Esophagus muscularis mucosa (tissue), 4 donors: ENCODE data around the gene LYPD3.

ENCODE experiments used
- EP300 ChIP-seq: sonication (generic); formaldehyde crosslinking; IDR thresholded peaks from one replicate; pipeline ENCODE4 v1.6.1; 2017; ENCODE audit warnings: antibody characterized with exemption
- POLR2A ChIP-seq: fragments of 450-650 bp; IDR thresholded peaks from one replicate; pipeline ENCODE4 v1.6.1; 2017; ENCODE audit warnings: antibody characterized with exemption, moderate library complexity, mild to moderate bottlenecking, low read depth
- POLR2AphosphoS5 ChIP-seq, 2 donors: sonication (generic); formaldehyde crosslinking; IDR thresholded peaks; one replicate each; pipeline ENCODE4 v1.6.1; 2017; ENCODE audit warnings: antibody characterized with exemption in 2 of 2
- TF ChIP-seq, protein P1 (sequence below), 3 experiments: fragments of 200-600 bp in 2 of 3; fragments of 450-650 bp in 1 of 3; sonication (generic) in 2 of 3; IDR thresholded peaks; one replicate each; pipeline ENCODE4 v1.5.1; 2017 to 2019; ENCODE audit warnings: antibody characterized with exemption in 3 of 3, mild to moderate bottlenecking in 2 of 3, moderate library complexity in 1 of 3

DNA sequence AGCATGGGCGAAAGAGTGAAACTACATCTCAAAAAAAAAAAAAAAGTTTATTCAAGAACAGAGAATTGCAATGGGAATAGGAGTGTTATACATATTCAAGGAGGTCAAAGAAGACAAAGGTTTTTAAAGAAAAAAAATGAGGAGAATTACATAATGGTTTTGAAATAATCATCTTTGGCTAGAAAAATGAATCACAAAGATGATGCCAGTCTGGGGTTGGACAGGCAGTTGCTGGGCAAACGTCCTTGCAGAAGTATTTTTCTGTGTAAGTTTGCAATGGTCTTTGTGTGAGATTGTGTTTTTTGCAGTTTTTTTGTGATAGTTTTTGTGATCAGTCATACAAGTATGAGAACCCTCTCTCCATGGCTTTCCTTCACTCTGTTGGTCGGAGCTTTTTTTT, 23.7 kb downstream of the LYPD3 start:
- TF ChIP-seq, protein P1, sequence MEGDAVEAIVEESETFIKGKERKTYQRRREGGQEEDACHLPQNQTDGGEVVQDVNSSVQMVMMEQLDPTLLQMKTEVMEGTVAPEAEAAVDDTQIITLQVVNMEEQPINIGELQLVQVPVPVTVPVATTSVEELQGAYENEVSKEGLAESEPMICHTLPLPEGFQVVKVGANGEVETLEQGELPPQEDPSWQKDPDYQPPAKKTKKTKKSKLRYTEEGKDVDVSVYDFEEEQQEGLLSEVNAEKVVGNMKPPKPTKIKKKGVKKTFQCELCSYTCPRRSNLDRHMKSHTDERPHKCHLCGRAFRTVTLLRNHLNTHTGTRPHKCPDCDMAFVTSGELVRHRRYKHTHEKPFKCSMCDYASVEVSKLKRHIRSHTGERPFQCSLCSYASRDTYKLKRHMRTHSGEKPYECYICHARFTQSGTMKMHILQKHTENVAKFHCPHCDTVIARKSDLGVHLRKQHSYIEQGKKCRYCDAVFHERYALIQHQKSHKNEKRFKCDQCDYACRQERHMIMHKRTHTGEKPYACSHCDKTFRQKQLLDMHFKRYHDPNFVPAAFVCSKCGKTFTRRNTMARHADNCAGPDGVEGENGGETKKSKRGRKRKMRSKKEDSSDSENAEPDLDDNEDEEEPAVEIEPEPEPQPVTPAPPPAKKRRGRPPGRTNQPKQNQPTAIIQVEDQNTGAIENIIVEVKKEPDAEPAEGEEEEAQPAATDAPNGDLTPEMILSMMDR (IDR thresholded peaks at IDR 0.05): no peak
- TF ChIP-seq POLR2A (no peak), POLR2AphosphoS5 (IDR thresholded peaks at IDR 0.05) (no peak), EP300 (no peak)
